ENCODE results near the gene SPTB. TPM values are rescaled to one million over a fixed set of nuclear protein-coding genes. Genes with fewer than 3 reads are reported as not detected.
A peak's percentile ranks its signal among the peaks of the same experiment; 100 is the strongest.

Gene SPTB
- total RNA-seq, 1 experiment from 2014 or later: 2.3 TPM

DNA sequence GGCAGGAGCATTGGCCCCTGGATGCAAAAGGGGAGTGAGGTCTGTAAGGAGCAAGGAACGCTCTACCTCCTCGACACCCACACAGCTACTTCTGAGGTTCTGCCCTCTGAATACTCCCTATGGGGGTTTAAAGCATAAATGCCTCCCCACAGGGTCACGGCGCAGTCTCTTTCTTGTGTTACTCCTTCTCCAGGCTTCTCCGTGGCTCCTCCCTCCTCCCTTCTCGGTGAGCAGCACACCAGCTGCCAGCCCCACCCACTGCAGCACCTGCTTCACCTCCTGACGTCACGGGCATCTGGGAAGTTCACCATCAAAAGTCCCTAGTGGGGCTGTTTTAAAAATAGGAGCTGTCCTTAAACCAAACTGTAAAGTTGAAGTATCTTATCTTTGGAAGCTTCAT, 67.3 kb downstream of the SPTB start:
- H3K27ac ChIP-seq (ENCODE audit: low read length): no peak overlapping the region
- no peaks in the 10 kb centered on the region for H3K9me3 ChIP-seq (ENCODE audit: low read length)
- H3K4me2 ChIP-seq (ENCODE audit: low read length): no peak overlapping the region
- BruUV-seq (replicated peaks): no TSS peak
- ChIA-PET POLR2A (ENCODE audit: unreplicated experiment) (no interaction called here), CTCF (no interaction called here)
- H2AFZ ChIP-seq (ENCODE audit: low read length): no peak overlapping the region
- H3K9me2 ChIP-seq (replicated peaks; ENCODE audit: low read length): no peaks in the 10 kb centered on the region
- no peaks in the 10 kb centered on the region for H4K20me1 ChIP-seq (ENCODE audit: low read length)
- TF ChIP-seq, protein P1, sequence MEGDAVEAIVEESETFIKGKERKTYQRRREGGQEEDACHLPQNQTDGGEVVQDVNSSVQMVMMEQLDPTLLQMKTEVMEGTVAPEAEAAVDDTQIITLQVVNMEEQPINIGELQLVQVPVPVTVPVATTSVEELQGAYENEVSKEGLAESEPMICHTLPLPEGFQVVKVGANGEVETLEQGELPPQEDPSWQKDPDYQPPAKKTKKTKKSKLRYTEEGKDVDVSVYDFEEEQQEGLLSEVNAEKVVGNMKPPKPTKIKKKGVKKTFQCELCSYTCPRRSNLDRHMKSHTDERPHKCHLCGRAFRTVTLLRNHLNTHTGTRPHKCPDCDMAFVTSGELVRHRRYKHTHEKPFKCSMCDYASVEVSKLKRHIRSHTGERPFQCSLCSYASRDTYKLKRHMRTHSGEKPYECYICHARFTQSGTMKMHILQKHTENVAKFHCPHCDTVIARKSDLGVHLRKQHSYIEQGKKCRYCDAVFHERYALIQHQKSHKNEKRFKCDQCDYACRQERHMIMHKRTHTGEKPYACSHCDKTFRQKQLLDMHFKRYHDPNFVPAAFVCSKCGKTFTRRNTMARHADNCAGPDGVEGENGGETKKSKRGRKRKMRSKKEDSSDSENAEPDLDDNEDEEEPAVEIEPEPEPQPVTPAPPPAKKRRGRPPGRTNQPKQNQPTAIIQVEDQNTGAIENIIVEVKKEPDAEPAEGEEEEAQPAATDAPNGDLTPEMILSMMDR (conservative IDR thresholded peaks at IDR 0.05; ENCODE audit: low read depth, low read length): no peak
- TF ChIP-seq EZH2 (IDR thresholded peaks at IDR 0.05; ENCODE audit: low read length, unreplicated experiment) (no peak), EZH2phosphoT487 (IDR thresholded peaks at IDR 0.05; ENCODE audit: borderline replicate concordance, low read length) (no peak)
- H3K79me2 ChIP-seq (ENCODE audit: low read length): no peaks in the 10 kb centered on the region
- no peaks in the 10 kb centered on the region for H3K36me3 ChIP-seq (ENCODE audit: low read depth, low read length)
- ATAC-seq (no peak), DNase-seq (no peak)
- no peak overlapping the region for H3K9ac ChIP-seq (ENCODE audit: low read length)
- H3K4me3 ChIP-seq (ENCODE audit: low read length): no peak overlapping the region
- H3K27me3 ChIP-seq (ENCODE audit: low read length): no peaks in the 10 kb centered on the region
- intact Hi-C loops (cut with micrococcal nuclease): no loop called here
- peaks cover 12% of the 10 kb centered on the region for H3K4me1 ChIP-seq (ENCODE audit: insufficient read depth, low read length)
- no peaks in the 10 kb centered on the region for H3F3A ChIP-seq (ENCODE audit: low read length, unreplicated experiment)

DNA sequence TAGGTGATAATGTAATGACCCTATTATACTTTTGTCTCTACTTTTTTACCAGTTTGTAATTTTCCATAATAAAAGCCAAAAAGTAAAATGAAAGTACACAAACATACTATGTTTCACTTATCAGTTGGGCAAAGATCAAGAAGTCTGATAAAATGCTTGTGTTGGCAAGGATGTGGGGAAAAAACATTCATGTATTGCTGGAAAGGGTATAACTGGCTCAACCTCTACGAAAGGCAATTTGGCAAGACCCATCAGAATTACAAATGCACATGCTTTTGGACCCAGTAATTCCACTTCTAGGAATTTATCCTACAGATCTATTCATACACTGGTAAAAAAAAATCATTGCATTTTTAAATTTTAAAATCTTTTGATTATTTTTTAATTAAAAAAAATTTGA, 68.0 kb downstream of the SPTB start:
- no peak overlapping the region for H3K4me2 ChIP-seq (ENCODE audit: low read length)

DNA sequence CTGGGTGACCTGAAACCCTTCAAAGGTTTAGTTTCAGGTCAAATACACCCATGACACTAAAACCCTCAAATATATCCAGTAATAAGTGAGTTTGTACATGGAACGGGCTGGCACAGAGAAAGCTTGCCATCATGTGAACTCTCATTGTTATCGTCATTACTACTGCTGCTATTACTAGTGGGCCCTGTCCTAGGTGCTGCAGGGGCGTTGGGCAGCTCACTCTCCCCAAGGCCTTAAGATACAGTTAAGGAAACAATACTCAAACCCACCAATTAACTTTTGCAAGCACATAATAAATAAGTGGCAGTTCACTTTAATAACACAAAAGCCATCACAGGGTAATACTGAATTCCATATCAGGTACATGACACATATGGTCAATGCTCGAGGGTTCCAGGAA, 71.3 kb downstream of the SPTB start:
- no peak overlapping the region for H3K27ac ChIP-seq (ENCODE audit: low read length)
- no peak overlapping the region for H2AFZ ChIP-seq (ENCODE audit: low read length)
- ATAC-seq (no peak), DNase-seq (no peak)
- TF ChIP-seq EZH2 (IDR thresholded peaks at IDR 0.05; ENCODE audit: low read length, unreplicated experiment): no peak
- TF ChIP-seq EZH2phosphoT487 (IDR thresholded peaks at IDR 0.05; ENCODE audit: borderline replicate concordance, low read length): no peak
- TF ChIP-seq, protein P1 (conservative IDR thresholded peaks at IDR 0.05; ENCODE audit: low read depth, low read length): no peak
- peaks cover 9% of the 10 kb centered on the region for H3F3A ChIP-seq (ENCODE audit: low read length, unreplicated experiment)
- ChIA-PET CTCF (no interaction called here), POLR2A (ENCODE audit: unreplicated experiment) (no interaction called here)
- no peak overlapping the region for H3K9ac ChIP-seq (ENCODE audit: low read length)
- no peaks in the 10 kb centered on the region for H3K9me3 ChIP-seq (ENCODE audit: low read length)
- BruUV-seq (replicated peaks): no TSS peak
- H4K20me1 ChIP-seq (ENCODE audit: low read length): no peaks in the 10 kb centered on the region
- intact Hi-C loops (cut with micrococcal nuclease): loop anchor here (5.0 to 10.0 kb wide), 2 partner anchors 104 to 176 kb away; partner anchors contain the start of genes CHURC1 and FNTB
- H3K27me3 ChIP-seq (ENCODE audit: low read length): no peaks in the 10 kb centered on the region
- no peak overlapping the region for H3K4me2 ChIP-seq (ENCODE audit: low read length)
- H3K36me3 ChIP-seq (ENCODE audit: low read depth, low read length): no peaks in the 10 kb centered on the region
- no peaks in the 10 kb centered on the region for H3K9me2 ChIP-seq (replicated peaks; ENCODE audit: low read length)
- H3K4me3 ChIP-seq (ENCODE audit: low read length): no peak overlapping the region
- no peaks in the 10 kb centered on the region for H3K79me2 ChIP-seq (ENCODE audit: low read length)
- peaks cover 40% of the 10 kb centered on the region for H3K4me1 ChIP-seq (ENCODE audit: insufficient read depth, low read length)

More for the DNA sequence above, 68.0 kb downstream of the SPTB start:
- H3K4me3 ChIP-seq (ENCODE audit: low read length): no peak overlapping the region
- H2AFZ ChIP-seq (ENCODE audit: low read length): no peak overlapping the region
- intact Hi-C loops (cut with micrococcal nuclease): no loop called here
- H3K9ac ChIP-seq (ENCODE audit: low read length): no peak overlapping the region
- DNase-seq (peak; percentile 30), ATAC-seq (no peak)
- H3K9me2 ChIP-seq (replicated peaks; ENCODE audit: low read length): no peaks in the 10 kb centered on the region
- ChIA-PET POLR2A (ENCODE audit: unreplicated experiment) (no interaction called here), CTCF (no interaction called here)
- no peaks in the 10 kb centered on the region for H3K27me3 ChIP-seq (ENCODE audit: low read length)
- no peaks in the 10 kb centered on the region for H4K20me1 ChIP-seq (ENCODE audit: low read length)
- no peaks in the 10 kb centered on the region for H3K79me2 ChIP-seq (ENCODE audit: low read length)
- H3K36me3 ChIP-seq (ENCODE audit: low read depth, low read length): no peaks in the 10 kb centered on the region
- TF ChIP-seq EZH2 (IDR thresholded peaks at IDR 0.05; ENCODE audit: low read length, unreplicated experiment) (no peak), EZH2phosphoT487 (IDR thresholded peaks at IDR 0.05; ENCODE audit: borderline replicate concordance, low read length) (no peak)
- TF ChIP-seq, protein P1 (conservative IDR thresholded peaks at IDR 0.05; ENCODE audit: low read depth, low read length): no peak
- H3K4me1 ChIP-seq (ENCODE audit: insufficient read depth, low read length): peaks cover 20% of the 10 kb centered on the region
- H3F3A ChIP-seq (ENCODE audit: low read length, unreplicated experiment): peaks cover 5% of the 10 kb centered on the region
- H3K9me3 ChIP-seq (ENCODE audit: low read length): no peaks in the 10 kb centered on the region
- H3K27ac ChIP-seq (ENCODE audit: low read length): no peak overlapping the region
- BruUV-seq (replicated peaks): no TSS peak

All from PC-3 (cell line).